SK-N-SH treated with all-trans-retinoic acid at 6 μM for 48 hours (cell line): ENCODE data around the gene GFPT2.

Experiments
- ARNTL ChIP-seq: fragments of 450-650 bp; formaldehyde crosslinking; IDR thresholded peaks from 2 replicates; pipeline ENCODE4 v1.5.0; 2020; ENCODE audit warnings: low read depth, mild to moderate bottlenecking, moderate library complexity, borderline replicate concordance
- BACH2 ChIP-seq: fragments of 250-450 bp; sonication (Bioruptor Pico); IDR thresholded peaks from 2 replicates; pipeline ENCODE4 v1.9.0; 2021; ENCODE audit warnings: mild to moderate bottlenecking, borderline replicate concordance
- GLIS3 ChIP-seq: fragments of 250-450 bp; sonication (Bioruptor Pico); IDR thresholded peaks from 2 replicates; pipeline ENCODE4 v1.5.0; 2020; ENCODE audit warnings: mild to moderate bottlenecking, moderate library complexity
- PATZ1 ChIP-seq: fragments of 250-450 bp; sonication (Bioruptor Pico); IDR thresholded peaks from 2 replicates; pipeline ENCODE4 v1.8.0; 2020; ENCODE audit warnings: mild to moderate bottlenecking, moderate library complexity, borderline replicate concordance
- ZNF565 ChIP-seq: fragments of 450-650 bp; formaldehyde crosslinking; conservative IDR thresholded peaks from 2 replicates; pipeline ENCODE4 v1.5.0; 2020; ENCODE audit warnings: low read depth, mild to moderate bottlenecking, moderate library complexity
- ZNF70 ChIP-seq: fragments of 450-650 bp; formaldehyde crosslinking; IDR thresholded peaks from 2 replicates; pipeline ENCODE4 v1.5.0; 2020; ENCODE audit warnings: mild to moderate bottlenecking, moderate library complexity

- TF ChIP-seq PATZ1 (CRISPR knock-in tag) (no peak), ZNF565 (CRISPR knock-in tag) (no peak), BACH2 (CRISPR knock-in tag) (no peak), ZNF70 (no peak), GLIS3 (CRISPR knock-in tag) (no peak), ARNTL (CRISPR knock-in tag) (no peak)
These were observed 29.8 kb upstream of the GFPT2 start for GRCh38 chr5:180382926-180383325.
